ENCODE data around the gene STXBP1.
"Not testable (repeated sequence)": the region's sequence is repeated elsewhere in the genome, so short reads cannot be mapped to it uniquely, and the experiment has no call there.

The STXBP1 gene

DNA sequence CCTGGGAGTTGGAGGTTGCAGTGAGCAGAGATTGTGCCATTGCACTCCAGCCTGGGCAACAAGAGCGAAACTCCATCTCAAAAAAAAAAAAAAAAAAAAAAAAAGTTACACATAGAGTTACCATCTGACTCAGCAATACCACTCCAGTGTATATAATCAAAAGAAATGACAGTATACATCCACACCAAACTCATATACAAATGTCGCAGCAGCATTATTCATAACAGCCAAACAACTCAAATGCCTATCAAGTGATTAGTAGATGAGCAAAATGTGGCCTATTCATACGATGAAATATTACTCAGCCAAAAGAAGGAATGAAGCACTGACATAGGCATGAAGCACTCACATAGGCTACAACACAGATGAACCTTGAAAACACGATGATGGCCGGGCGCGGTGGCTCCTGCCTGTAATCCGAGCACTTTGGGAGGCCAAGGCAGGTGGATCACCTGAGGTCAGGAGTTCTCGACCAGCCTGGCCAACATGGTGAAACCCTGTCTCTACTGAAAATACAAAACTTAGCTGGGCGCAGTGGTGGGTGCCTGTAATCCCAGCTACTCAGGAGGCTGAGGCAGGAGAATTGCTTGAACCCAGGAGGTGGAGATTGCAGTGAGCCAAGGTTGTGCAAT, 9.4 kb downstream of the STXBP1 start:
- DNase-seq (ENCODE audit: low spot score): not testable (repeated sequence)

DNA sequence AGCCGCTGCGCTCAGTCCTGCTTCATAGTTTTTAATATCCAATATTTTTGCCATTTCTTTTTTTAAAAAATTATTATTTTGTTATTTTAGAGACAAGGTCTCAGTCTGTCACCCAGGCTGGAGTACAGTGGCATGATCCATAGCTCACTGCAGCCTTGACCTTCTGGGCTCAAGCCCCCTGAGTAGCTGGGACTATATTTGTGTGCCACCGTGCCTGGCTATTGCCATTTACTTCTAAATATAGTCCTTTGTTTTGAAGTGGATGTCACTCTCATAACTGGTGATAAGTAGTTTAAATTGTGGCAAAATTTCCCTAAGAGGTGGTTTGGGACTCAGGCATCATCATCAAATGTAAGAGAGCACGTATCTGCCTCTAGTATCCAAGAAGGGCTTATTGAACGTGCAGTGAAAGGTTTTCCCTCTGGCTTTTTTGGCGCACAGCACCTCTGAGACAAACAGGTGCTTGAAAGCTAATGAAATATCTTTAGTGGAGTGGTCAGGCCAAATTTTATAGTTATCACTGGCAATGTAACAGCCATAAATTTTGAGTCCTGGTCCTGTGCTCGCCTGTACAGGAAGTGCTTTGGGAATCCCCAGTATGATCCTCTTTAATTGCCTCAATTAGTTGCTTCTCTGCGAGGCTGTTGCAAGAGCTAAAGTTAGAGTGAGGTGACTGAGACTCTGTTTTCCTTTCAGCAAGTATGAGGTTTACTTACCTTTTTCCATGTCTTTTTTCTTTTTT, 14.8 kb downstream of the STXBP1 start:
- no peak for DNase-seq (ENCODE audit: low spot score)

DNA sequence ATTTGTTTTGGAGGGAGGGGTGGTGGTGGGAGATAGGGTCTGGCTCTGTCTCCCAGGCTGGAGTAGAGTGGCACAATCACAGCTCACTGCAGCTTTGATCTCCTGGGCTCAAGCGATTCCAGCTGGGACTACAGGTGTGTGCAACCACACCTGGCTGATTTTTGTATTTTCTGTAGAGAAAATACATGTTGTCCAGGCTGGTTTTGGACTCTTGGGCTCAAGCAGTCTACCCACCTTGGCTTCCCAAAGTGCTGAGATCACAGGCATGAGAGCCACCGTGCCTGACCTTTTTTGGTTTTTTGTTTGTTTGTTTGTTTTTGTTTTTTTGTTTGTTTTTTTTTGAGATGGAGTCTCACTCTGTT, 15.4 kb downstream of the STXBP1 start:
- DNase-seq (ENCODE audit: low spot score): no peak

DNA sequence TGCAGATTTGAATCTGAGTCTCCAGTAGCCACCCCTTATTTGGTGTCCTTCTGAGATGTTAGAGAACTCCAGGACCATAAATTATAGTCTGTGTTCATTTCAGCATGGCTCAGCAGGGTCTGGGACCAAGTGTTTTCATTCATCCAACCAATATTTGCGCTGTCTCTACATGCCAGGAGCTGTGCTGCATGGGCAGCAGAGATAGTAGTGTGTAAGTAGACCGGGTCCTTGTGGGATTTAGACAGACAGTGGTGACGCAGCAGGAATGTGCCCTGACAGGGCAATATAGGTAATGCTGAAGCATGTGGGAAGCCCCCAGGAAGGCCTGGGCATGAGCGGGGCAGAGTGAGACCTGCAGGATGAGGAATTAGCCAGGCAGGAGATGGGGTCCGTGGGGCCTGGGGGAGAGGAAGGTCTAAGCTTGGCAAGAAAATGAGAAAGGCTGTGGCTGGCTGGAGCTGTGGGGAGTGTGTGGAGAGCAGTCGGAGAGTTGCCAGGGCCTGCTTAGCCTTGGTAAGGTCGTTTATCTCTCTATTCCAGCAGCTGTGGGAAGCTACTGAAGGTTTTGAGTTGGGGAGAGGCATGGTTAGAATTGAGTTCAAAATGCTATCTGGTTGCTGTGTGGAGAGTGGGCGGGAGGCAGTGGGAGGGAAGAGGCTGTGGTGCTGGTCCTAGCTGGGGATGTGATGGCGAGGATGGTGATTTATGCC, 16.8 kb downstream of the STXBP1 start:
- DNase-seq (ENCODE audit: low spot score): no peak

DNA sequence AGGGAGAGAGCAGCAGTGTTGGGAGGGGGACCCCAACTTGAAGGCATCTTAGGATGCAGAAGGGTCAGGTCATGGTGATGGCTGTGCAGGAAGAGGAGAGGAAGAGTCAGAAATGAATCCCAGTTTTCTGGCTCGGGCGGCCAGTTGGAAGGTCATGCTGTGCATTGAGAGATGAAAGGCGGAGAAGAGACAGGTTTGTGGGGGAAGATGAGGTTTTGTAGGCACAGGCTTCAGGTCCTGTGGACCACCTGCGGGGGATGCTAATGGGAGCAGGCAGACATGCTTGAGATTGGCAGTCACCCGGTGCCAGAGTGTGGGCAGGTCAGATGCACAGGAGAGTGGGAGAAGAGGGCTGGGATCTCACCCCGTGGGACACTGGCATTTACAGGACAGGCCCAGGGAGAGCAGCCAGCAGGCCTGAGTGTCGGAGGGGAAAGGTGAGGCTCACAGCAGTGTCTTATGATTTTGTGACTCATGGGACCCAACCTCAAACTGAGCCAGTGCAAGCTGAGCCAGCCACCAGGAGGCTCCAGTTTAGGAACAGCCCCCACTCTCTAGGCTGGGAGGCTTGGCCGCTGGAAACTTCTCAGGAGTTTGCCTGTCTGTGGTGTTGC, 17.5 kb downstream of the STXBP1 start:
- no peak for DNase-seq (ENCODE audit: low spot score)

DNA sequence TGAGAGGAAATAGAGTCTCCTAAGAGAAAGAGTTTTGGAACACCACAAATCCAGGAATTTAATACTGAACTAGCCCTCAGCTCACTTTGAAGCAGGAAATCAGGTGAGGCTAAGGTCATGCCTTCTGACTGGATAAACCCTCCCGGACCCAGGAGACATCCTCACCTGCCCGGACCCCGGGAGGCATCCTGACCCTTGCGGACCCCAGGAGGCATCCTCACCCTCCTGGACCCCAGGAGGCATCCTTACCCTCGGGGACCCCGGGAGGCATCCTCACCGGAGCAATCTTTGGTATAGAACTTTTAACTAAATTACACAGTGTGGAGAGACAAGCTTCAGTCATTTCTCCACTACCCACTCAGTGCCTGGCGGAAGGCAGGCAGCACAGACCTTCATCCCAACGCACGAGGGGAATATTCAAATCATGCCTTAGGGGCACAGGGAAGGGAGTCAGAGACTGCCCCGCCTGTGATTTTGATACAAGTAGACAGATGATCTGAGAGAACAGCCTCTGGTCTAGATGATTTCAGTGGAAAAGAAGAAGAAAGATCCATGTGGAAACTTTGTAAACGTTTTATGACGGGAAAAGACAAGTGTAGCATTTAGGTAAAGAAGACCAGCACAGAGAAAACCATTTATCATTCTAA, 21.3 kb downstream of the STXBP1 start:
- DNase-seq (ENCODE audit: low spot score): no peak

DNA sequence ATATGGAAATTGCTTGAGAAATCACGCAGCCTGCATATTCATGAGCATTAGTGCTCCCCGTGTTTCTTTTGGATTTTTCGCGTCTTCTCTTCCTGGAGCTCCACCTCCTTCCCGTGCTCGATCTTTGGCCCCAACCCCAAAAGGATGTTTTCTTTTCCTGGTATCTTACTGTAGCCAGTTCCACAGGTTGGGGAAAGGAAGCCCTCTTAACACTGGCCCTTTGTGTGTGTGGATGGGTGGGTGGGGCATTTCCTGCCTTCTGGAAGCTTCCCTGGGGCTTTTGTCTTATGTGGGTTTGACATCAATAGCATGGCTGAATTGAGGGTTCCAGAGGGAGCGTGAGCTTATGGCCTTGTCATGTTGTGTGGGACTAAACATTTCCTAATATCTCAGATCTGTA, 21.9 kb downstream of the STXBP1 start:
- no peak for DNase-seq (ENCODE audit: low spot score)

DNA sequence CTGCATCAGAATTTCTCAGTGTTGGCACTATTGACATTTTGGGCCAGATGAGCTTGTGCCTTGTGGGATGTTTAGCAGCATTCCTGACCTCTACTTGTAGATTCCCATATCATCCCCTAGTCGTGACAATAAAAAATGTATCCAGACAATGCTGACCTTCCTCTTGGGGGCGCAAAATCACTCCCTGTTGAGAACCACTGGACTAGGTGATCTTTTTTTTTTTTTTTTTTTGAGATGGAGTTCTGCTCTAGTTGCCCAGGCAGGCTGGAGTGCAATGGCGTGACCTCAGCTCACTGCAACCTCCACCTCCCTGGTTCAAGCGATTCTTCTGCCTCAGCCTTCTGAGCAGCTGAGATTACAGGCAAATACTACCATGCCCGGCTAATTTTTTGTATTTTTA, 22.6 kb downstream of the STXBP1 start:
- no peak for DNase-seq (ENCODE audit: low spot score)

DNA sequence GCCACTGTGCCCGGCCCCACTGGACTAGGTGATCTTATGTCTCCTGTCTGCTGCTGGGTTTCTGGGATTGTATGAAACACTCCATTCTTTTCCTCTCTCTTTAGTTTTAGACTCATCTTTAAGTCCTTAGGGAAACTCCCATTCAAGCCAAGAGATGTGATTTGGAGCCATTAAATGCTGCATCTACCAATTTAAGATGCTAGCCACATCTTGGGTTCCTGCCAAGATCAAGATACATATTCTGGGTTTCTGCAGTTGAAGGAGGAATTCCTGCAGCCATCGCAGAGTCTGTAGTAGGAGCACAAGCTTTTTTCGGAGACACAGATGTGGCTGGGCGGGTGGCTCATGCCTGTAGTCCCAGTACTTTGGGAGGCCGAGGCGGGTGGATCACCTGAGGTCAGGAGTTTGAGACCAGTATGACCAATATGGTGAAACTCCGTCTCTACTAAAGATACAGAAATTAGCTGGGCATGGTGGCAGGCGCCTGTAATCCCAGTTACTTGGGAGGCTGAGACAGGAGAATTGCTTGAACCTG, 23.2 kb downstream of the STXBP1 start:
- no peak for DNase-seq (ENCODE audit: low spot score)

DNA sequence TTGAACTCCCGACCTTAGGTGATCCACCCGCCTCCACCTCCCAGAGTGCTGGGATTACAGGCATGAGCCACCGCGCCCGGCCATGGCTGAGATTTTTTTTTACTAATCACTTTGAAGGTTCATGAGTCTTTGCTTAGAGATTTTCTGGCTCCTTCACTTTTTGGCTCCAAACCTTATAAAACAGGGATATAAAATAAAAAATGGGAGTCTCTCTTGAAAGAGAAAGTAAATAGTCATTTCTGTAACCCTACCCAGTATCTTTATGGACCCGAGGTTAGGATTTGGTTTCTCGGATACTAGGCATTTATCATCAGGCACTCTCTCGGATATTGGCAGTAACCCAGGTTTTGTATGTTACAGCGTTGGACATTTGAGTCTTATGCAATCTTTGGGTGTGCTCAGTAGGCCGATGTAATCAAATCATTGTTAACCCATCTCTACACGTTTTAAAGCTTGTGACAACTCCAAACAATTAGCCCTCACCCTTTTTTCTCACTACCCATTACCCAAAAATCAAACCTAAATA, 25.3 kb downstream of the STXBP1 start:
- peak; percentile 36 for DNase-seq (ENCODE audit: low spot score)

DNA sequence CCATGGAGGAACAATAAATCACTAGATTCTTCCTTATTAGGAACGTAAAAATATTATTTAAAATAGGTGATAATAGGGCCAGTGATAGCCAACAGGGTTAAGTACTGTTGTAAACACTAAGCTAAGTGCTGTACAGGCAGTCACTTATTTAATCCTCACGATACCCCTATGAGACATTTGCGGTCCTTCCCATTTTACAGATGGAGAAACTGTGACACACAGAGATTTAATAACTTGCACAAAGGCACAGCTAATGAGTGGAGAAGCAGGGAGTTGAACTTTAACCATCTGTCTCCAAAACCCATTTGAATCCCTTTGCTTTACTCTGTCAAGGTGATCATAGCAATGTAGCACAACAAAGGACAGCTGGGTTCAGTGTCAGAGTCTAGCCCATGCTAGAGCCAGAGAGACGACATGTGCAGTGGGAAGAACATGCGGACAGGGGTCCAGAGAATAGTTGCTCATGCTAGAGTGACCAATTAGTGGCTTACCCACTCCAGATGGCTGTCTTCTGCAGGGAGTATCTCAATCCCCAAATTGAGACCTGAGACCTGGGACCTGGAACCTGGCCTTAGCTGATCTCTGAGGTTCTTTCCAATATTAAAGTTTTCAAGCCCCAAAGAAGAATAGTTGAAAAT, 28.9 kb downstream of the STXBP1 start:
- DNase-seq (ENCODE audit: low spot score): no peak

DNA sequence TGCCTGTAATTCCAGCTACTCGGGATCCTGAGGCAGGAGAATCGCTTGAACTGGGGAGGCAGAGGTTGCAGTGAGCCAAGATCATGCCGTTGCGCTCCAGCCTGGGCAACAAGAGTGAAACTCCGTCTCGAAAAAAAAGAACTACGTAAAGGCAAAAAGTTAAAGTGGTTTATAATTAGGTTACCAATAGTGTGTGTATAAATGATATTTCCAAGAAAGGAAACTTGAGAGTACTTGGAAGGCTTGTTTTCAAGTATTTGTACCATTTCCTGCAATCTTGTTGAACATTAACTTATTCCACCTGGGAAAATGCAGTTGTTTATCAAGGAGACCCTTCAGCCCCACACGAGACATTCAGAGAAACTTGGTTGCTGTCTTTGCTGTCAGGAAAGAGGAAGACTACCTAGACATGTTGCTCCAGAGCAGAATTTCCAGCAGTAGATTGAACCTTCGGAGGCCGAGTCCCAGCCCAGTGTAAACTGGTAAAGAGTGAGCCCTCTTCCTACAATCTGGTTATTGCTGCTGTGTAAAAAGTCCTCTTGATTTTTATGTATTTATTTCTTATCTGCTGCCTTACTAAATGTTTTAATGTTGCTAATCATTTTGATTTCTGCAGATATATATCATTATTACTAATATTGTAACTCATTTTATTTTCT, 30.1 kb downstream of the STXBP1 start:
- no peak for DNase-seq (ENCODE audit: low spot score)

DNA sequence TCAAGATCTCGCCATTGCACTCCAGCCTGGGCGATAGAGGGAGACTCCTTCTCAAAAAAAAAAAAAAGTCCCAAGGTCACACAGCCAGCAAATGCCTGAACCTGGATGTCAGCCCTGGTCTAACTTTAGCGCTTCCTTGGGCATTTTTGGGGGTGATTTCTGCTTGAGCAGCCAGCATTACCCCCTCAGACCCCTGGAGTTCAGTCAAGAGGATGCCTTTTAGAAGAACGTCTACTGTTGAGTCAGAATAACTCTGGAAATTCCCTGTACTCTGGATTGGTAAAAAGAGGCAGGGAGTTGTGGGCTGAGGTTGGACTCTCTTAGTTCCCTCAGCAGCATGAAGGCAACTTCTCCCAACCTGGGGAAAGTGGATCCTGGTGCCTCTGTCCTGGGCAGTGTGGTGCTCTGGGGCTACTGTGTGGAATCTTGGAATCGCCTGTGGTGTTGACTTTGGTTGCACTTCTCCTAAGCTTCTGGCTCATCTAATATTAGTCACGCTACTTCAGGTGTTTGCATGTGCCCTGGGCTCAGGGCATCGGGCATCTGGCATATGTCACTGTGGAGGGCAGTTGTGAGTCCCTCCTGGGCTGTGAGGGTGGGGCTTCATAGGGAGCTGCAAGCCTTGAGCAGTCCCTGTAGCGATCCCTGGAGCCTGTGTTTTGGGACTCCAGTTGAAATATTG, 32.2 kb downstream of the STXBP1 start:
- no peak for DNase-seq (ENCODE audit: low spot score)

DNA sequence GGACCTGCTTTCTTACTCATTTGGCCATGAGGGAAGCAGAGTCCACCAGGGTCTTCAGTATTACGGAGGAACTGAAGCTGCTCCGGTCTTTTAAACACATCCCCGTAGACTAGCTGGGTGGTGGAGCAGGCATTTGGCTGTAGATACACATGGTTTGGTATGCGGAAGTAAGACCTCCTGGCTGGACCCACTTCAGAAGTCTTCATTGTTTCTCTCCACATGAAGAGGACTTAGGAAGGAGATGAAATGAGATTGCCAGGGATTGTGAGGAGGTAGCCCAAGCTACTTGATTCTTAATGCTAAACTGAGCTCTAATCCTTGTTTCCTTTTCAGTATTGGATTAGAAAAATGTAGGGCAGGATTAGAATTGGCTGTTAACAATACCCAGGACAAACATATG, 32.9 kb downstream of the STXBP1 start:
- DNase-seq (ENCODE audit: low spot score): no peak

DNA sequence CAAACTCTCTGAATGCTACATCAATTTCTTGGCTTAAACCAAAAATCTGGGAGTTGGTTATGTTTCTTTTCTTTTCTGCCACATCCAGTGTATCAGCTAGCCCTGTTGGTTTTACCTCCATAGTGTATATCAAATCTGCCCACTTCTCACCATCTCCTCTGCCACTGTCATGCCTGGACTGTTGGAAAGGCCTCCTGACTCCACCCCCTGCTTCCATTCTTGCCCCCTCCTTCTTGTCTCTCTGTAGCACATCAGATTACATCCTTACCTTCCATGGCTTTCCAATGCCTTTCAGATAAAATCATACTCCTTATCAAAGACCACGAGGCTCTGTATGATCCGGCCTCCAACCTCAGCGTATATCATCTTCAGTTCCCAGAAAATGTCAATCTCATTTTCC, 35.4 kb downstream of the STXBP1 start:
- DNase-seq (ENCODE audit: low spot score): no peak

DNA sequence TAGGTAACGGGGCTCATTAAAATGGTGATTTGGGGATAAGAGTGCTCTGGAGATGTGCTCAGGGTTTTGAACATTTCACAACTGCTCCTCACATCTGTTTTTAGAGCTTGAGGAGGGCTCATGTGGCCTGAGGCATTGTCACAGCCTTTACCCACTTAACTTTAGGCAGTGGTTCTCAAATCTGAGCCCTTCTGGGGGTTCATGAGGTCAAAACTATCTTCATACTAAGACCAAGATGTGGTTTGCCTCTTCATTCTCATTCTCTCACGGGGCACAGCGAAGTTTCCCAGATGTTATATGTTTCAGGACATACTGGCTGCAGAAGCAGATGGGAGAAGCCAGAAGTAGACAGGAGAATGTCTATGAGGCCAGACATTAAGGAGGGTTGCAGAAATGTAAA, 38.4 kb downstream of the STXBP1 start:
- DNase-seq (ENCODE audit: low spot score): no peak

DNA sequence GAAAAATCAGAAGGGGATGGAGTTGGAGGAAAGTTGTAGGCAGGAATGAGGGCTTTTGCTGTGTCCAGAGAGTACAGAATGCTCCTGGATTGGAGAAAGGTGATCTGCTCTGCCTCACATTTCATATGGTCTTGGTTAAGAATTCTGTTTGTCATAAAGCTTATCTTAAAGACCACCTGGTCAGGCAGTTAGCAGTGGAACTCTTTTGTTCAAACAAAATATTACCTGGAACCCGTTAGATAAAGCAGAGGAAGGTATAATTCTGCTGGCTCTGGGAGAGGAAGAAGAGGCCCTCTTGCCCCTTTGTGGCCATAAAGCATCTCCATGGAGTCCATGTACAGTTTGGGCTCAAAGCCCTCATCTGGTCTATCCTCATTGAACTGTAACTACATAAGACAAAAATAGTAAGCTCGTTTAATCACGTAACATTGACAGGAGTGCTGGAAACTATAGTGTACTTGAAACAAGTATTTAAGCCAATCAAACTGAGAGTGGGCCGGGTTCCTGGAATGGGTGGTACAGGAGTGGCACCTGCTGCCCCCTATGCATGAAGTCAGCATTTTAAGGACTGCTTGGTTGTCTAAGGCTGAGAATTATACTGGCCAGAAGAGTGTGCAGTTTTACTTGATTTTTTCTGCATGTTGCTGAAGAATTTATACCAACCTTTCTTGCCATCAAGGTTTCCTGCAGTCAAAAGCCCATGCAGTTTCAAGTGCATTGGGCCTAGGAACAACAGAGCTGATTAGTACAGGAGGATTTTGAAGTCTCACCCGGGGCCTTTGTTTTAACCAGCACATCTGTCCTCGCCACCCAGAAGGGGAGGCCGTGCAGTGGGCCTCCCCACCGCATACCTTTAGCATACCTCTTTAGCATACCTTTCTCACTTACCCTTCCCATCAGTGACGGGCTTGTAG, 39.9 kb downstream of the STXBP1 start:
- DNase-seq (ENCODE audit: low spot score): no peak

DNA sequence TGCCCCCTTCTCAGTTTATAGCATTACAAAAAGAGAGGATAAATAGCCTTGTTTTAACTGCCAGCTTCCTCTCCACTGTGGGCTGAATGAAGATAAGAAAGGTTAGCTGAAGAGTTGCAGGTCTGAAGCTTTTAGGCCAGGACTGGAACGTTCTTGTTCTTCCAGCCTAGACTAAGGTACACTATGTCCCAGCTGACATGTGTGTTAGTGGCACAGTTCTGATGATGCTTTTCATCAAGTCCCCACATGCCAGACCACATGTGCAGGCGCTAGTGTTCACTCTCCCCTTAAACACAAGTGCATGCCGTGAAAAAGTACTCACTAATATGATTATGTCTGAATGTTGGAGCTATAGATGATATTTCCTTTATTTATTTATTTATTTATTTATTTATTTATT, 40.7 kb downstream of the STXBP1 start:
- DNase-seq (ENCODE audit: low spot score): no peak

DNA sequence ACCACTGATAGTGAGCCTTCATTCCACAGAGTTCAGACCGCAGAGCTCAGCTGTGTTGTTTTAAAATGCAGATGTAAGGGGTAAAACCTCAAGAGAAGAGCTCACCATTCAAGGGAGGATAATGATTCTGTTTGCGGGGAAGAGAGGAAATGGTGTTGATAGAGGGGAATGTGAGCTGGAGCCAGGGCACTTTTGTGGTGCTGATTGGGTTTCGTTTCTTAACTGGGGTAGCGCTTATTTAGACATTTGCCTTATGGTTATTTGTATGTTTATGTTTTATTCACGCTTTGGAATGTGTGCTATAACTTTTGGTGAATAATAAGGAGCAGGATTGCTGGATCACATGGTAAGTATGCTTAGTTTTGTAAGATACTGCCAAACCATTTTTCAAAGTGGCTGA, 42.5 kb downstream of the STXBP1 start:
- DNase-seq (ENCODE audit: low spot score): no peak
